Neural cell (in vitro differentiated cells): Measurements from ENCODE around the gene CNR2. TPM values are rescaled to one million over a fixed set of nuclear protein-coding genes. Genes with fewer than 3 reads are reported as not detected.
A peak's percentile ranks its signal among the peaks of the same experiment; 100 is the strongest.

Experiments used
- H2AFZ ChIP-seq: fragments of 200-600, 300-800 bp; sonication (generic), shearing (Covaris generic); 2 replicates; pipeline ENCODE4 v1.6.0; 2014; ENCODE audit warnings: low read depth, mild to moderate bottlenecking, antibody characterized with exemption, low read length, moderate library complexity
- H3F3A ChIP-seq: fragments of 200-600 bp; shearing (Covaris generic); 2 replicates; pipeline ENCODE4 v1.6.1; 2016; ENCODE audit warnings: mild to moderate bottlenecking, moderate library complexity, mixed read lengths, antibody characterized with exemption, low read length; ENCODE audit not compliant: insufficient read depth, poor library complexity, severe bottlenecking
- H3K27ac ChIP-seq: fragments of 200-600, 300-800 bp; sonication (generic), shearing (Covaris generic); 2 replicates; pipeline ENCODE4 v1.5.1; 2014; ENCODE audit warnings: mild to moderate bottlenecking, low read length, moderate library complexity
- H3K27me3 ChIP-seq: fragments of 300-800, 200-600 bp; sonication (generic), shearing (Covaris generic); 2 replicates; pipeline ENCODE4 v1.6.0; 2014; ENCODE audit warnings: mild to moderate bottlenecking, low read depth, low read length, moderate library complexity; ENCODE audit not compliant: insufficient read depth
- H3K36me3 ChIP-seq: fragments of 300-800, 200-600 bp; sonication (generic), shearing (Covaris generic); 2 replicates; pipeline ENCODE4 v1.5.1; 2014; ENCODE audit warnings: mild to moderate bottlenecking, antibody characterized with exemption, low read length, moderate library complexity; ENCODE audit not compliant: insufficient read depth
- H3K4me2 ChIP-seq: fragments of 300-800, 200-600 bp; sonication (generic), shearing (Covaris generic); 2 replicates; pipeline ENCODE4 v1.6.0; 2014; ENCODE audit warnings: mild to moderate bottlenecking, low read length
- H3K4me3 ChIP-seq: fragments of 300-800, 200-600 bp; sonication (generic), shearing (Covaris generic); 2 replicates; pipeline ENCODE4 v1.5.1; 2014; ENCODE audit warnings: mild to moderate bottlenecking, low read length, moderate library complexity
- H3K79me2 ChIP-seq: fragments of 200-600 bp; shearing (Covaris generic); replicated peaks from 2 replicates; pipeline ENCODE4 v1.6.0; 2014; ENCODE audit warnings: mild to moderate bottlenecking, low read length, moderate library complexity; ENCODE audit not compliant: insufficient read depth
- H3K9ac ChIP-seq: fragments of 300-800, 200-600 bp; sonication (generic), shearing (Covaris generic); 2 replicates; pipeline ENCODE4 v1.6.1; 2016; ENCODE audit warnings: mild to moderate bottlenecking, low read length, mixed read lengths
- H3K9me2 ChIP-seq: fragments of 200-600 bp; shearing (Covaris generic); 2 replicates; pipeline ENCODE4 v1.6.1; 2016; ENCODE audit warnings: mild to moderate bottlenecking, low read length, mixed read lengths; ENCODE audit not compliant: insufficient read depth
- H3K9me3 ChIP-seq: fragments of 200-600, 300-800 bp; sonication (generic), shearing (Covaris generic); 2 replicates; pipeline ENCODE4 v1.6.1; 2016; ENCODE audit warnings: mild to moderate bottlenecking, mixed run types, low read length, moderate library complexity, mixed read lengths
- H4K20me1 ChIP-seq: fragments of 200-600 bp; shearing (Covaris generic); 2 replicates; pipeline ENCODE4 v1.6.1; 2016; ENCODE audit warnings: mild to moderate bottlenecking, mixed run types; ENCODE audit not compliant: insufficient read depth
- EP300 ChIP-seq: fragments of 450-650 bp; conservative IDR thresholded peaks from 2 replicates; pipeline ENCODE4 v1.6.1; 2014; ENCODE audit warnings: antibody characterized with exemption, mild to moderate bottlenecking, moderate library complexity; ENCODE audit not compliant: poor library complexity, severe bottlenecking
- EZH2 ChIP-seq: fragments of 200-600, 300-800 bp; shearing (Covaris generic), sonication (generic); IDR thresholded peaks from 2 replicates; pipeline ENCODE4 v1.6.1; 2014; ENCODE audit warnings: antibody characterized with exemption, low read length, borderline replicate concordance, mild to moderate bottlenecking; ENCODE audit not compliant: insufficient read depth, poor library complexity, severe bottlenecking
- MXI1 ChIP-seq: fragments of 450-650 bp; conservative IDR thresholded peaks from 2 replicates; pipeline ENCODE4 v1.6.1; 2014; ENCODE audit warnings: antibody characterized with exemption, mild to moderate bottlenecking; ENCODE audit not compliant: poor library complexity, severe bottlenecking
- POLR2AphosphoS5 ChIP-seq: IDR thresholded peaks from 2 replicates; pipeline ENCODE4 v1.6.1; 2012
- RAD21 ChIP-seq: fragments of 450-650 bp; conservative IDR thresholded peaks from 2 replicates; pipeline ENCODE4 v1.6.1; 2014; ENCODE audit warnings: antibody characterized with exemption, mild to moderate bottlenecking, moderate library complexity
- SMC3 ChIP-seq: fragments of 450-650 bp; conservative IDR thresholded peaks from 2 replicates; pipeline ENCODE4 v1.6.1; 2014; ENCODE audit warnings: antibody characterized with exemption, mild to moderate bottlenecking, moderate library complexity; ENCODE audit not compliant: poor library complexity
- TAF1 ChIP-seq: IDR thresholded peaks from 2 replicates; pipeline ENCODE4 v1.6.1; 2012; ENCODE audit warnings: low read depth
- polyA minus RNA-seq: library from RNA; depleted of rRNA, polyadenylated mRNA; stranded (reverse); fragments of >200 nt; gene quantifications from 2 replicates; pipeline ENCODE4 v1.2.3, GENCODE V29; 2014
- polyA plus RNA-seq: library from polyadenylated mRNA; depleted of rRNA; stranded (reverse); fragments of >200 nt; gene quantifications from 2 replicates; pipeline ENCODE4 v1.2.3, GENCODE V29; 2014
- TF ChIP-seq, protein P1 (sequence below): IDR thresholded peaks from 2 replicates; pipeline ENCODE4 v1.6.1; 2012; ENCODE audit warnings: borderline replicate concordance
- TF ChIP-seq, protein P2 (sequence below): fragments of 450-650 bp; IDR thresholded peaks from 2 replicates; pipeline ENCODE4 v1.5.1; 2014; ENCODE audit warnings: antibody characterized with exemption, mild to moderate bottlenecking, moderate library complexity; ENCODE audit not compliant: poor library complexity, severe bottlenecking

Gene CNR2
- not detected in 2 replicates for polyA plus RNA-seq
- not detected in 2 replicates for polyA minus RNA-seq

DNA sequence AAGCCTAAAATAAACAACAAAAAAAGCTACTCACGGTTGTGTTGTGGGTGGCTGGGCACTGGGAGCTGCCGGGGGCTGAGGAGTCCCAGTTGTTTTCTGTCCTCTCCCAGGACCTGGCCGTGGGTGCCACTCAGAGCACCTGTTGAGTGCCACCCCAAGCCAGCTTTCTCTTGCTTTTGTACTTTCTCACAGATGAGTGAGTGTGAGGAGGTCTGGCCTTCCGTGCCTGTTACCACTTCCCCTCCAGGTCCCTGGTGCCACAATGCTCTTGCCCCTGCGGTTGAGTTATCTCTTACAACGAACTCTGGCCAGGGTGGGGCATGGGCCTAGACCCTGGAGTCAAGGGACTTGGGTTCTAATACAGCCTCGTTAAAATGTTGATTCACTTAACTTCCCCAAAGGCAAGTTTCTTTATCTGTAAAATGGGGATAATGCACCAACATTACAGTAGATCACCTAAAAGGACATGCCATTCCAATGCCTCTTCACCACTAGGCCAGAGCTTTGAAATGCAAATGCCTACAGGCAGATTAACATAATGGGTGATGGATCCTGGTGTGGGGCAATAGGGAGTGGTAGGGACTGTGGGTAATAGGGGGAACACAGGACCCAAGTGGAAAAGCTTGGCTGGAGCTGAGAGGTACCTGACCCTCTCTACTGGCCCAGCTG is at the start of gene CNR2:
Gene CNR2, minus strand, starts transcription at position 151 of the 669 bp plus-strand sequence. CDS start 37,745 bp downstream, outside the sequence.
- H3F3A ChIP-seq, result no peaks in the 10 kb centered on the region
- no peak within 1 kb of the TSS for H3K27ac ChIP-seq
- no peaks in the 10 kb centered on the region for H3K27me3 ChIP-seq
- H4K20me1 ChIP-seq, result no peaks in the 10 kb centered on the region
- no peak within 1 kb of the TSS for H3K9ac ChIP-seq
- no peaks in the 10 kb centered on the region for H3K79me2 ChIP-seq
- H3K4me2 ChIP-seq, result no peak within 1 kb of the TSS
- H2AFZ ChIP-seq, result no peak within 1 kb of the TSS
- no peak within 1 kb of the TSS for H3K4me3 ChIP-seq
- no peaks in the 10 kb centered on the region for H3K9me2 ChIP-seq
- H3K36me3 ChIP-seq, result no peaks in the 10 kb centered on the region
- H3K9me3 ChIP-seq, result no peaks in the 10 kb centered on the region
- TF ChIP-seq MXI1 (no peak), POLR2AphosphoS5 (no peak), EP300 (no peak)

DNA sequence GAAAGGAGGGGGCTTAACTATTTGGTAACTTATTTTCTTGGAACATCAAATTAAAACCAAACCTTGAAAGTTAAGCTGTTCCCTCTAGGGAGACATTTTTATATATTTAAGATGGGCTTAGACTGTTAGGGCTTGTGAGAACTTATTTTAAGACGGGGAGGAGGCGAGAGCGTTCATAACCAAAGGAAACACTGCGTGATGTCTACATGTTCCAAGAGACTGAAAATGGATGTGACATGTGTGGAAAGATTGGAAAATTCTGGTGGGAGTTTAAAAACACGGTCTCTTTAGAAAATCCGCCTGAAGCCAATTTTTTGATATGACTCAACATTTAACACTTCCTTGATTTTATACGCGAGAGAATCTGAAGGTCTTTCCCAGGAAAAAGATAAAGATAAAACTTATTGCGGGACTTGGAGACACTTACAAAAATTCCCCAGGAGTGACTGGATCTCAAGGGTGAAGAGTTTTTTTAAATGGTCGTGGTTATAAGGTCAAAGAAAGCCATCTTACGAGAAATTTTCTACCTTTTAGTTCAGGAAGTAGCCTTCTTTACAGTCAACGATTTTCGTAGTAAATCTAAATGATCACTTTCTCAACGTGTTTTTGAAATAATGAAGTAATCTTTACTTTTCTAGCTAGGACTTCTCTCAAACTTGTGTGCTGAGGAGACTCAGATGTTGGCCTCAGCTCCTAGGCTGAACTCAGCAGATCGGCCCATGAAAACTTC is 47.3 kb upstream of the CNR2 start:
- Histone ChIP-seq H3K36me3 (peaks cover 18% of the 10 kb centered on the region), H3F3A (no peaks in the 10 kb centered on the region), H3K27ac (peak overlapping the region; percentile 99), H4K20me1 (no peaks in the 10 kb centered on the region), H3K4me3 (peak overlapping the region; percentile 94), H3K9me3 (no peaks in the 10 kb centered on the region), H2AFZ (peak overlapping the region; percentile 80), H3K4me2 (peak overlapping the region; percentile 77), H3K9me2 (no peaks in the 10 kb centered on the region), H3K27me3 (no peaks in the 10 kb centered on the region), H3K9ac (peak overlapping the region; percentile 96), H3K79me2 (peaks cover 26% of the 10 kb centered on the region)
- TF ChIP-seq MXI1, result no peak
- TF ChIP-seq TAF1, result no peak
- TF ChIP-seq, protein P1, sequence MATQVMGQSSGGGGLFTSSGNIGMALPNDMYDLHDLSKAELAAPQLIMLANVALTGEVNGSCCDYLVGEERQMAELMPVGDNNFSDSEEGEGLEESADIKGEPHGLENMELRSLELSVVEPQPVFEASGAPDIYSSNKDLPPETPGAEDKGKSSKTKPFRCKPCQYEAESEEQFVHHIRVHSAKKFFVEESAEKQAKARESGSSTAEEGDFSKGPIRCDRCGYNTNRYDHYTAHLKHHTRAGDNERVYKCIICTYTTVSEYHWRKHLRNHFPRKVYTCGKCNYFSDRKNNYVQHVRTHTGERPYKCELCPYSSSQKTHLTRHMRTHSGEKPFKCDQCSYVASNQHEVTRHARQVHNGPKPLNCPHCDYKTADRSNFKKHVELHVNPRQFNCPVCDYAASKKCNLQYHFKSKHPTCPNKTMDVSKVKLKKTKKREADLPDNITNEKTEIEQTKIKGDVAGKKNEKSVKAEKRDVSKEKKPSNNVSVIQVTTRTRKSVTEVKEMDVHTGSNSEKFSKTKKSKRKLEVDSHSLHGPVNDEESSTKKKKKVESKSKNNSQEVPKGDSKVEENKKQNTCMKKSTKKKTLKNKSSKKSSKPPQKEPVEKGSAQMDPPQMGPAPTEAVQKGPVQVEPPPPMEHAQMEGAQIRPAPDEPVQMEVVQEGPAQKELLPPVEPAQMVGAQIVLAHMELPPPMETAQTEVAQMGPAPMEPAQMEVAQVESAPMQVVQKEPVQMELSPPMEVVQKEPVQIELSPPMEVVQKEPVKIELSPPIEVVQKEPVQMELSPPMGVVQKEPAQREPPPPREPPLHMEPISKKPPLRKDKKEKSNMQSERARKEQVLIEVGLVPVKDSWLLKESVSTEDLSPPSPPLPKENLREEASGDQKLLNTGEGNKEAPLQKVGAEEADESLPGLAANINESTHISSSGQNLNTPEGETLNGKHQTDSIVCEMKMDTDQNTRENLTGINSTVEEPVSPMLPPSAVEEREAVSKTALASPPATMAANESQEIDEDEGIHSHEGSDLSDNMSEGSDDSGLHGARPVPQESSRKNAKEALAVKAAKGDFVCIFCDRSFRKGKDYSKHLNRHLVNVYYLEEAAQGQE, result no peak
- no peak for TF ChIP-seq EZH2
- TF ChIP-seq, protein P2, sequence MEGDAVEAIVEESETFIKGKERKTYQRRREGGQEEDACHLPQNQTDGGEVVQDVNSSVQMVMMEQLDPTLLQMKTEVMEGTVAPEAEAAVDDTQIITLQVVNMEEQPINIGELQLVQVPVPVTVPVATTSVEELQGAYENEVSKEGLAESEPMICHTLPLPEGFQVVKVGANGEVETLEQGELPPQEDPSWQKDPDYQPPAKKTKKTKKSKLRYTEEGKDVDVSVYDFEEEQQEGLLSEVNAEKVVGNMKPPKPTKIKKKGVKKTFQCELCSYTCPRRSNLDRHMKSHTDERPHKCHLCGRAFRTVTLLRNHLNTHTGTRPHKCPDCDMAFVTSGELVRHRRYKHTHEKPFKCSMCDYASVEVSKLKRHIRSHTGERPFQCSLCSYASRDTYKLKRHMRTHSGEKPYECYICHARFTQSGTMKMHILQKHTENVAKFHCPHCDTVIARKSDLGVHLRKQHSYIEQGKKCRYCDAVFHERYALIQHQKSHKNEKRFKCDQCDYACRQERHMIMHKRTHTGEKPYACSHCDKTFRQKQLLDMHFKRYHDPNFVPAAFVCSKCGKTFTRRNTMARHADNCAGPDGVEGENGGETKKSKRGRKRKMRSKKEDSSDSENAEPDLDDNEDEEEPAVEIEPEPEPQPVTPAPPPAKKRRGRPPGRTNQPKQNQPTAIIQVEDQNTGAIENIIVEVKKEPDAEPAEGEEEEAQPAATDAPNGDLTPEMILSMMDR, result no peak
- TF ChIP-seq EP300, result no peak
- TF ChIP-seq RAD21, result no peak
- no peak for TF ChIP-seq SMC3
